NCI-H2029 (cell line): ENCODE data around the gene TASP1.

Experiments used
- DNase-seq: peaks from one replicate; lab custom pipeline; 2025; lab: John Stamatoyannopoulos, UW

The TASP1 gene

GRCh38 chr20:13567663-13568062 lies 71.1 kb downstream of the TASP1 start:
- no peak for DNase-seq

- no peak for DNase-seq
Observed at GRCh38 chr20:13563854-13564253, 74.9 kb downstream of the TASP1 start.

GRCh38 chr20:13554706-13555105 lies 84.0 kb downstream of the TASP1 start:
- no peak for DNase-seq

- DNase-seq = no peak
Observed at GRCh38 chr20:13554076-13554475, 84.7 kb downstream of the TASP1 start.

- no peak for DNase-seq
Observed at GRCh38 chr20:13552061-13552460, 86.7 kb downstream of the TASP1 start.

GRCh38 chr20:13549451-13549850 lies 89.3 kb downstream of the TASP1 start:
- DNase-seq = no peak

GRCh38 chr20:13546497-13547131 lies 92.1 kb downstream of the TASP1 start:
- DNase-seq = peak; percentile 63

- no peak for DNase-seq
Observed at GRCh38 chr20:13545790-13546189, 92.9 kb downstream of the TASP1 start.

- DNase-seq = no peak
Observed at GRCh38 chr20:13543783-13544182, 94.9 kb downstream of the TASP1 start.

GRCh38 chr20:13535627-13536026 lies 103.1 kb downstream of the TASP1 start:
- DNase-seq = no peak

GRCh38 chr20:13533946-13534345 lies 104.8 kb downstream of the TASP1 start:
- DNase-seq = no peak

- no peak for DNase-seq
Observed at GRCh38 chr20:13530146-13530545, 108.6 kb downstream of the TASP1 start.

GRCh38 chr20:13526551-13526950 lies 112.2 kb downstream of the TASP1 start:
- DNase-seq = no peak

GRCh38 chr20:13525225-13525940 lies 113.3 kb downstream of the TASP1 start:
- DNase-seq = no peak

- no peak for DNase-seq
Observed at GRCh38 chr20:13524339-13524738, 114.4 kb downstream of the TASP1 start.

GRCh38 chr20:13517831-13518230 lies 120.9 kb downstream of the TASP1 start:
- no peak for DNase-seq

GRCh38 chr20:13515796-13516558 lies 122.8 kb downstream of the TASP1 start:
- DNase-seq = no peak

- DNase-seq = no peak
Observed at GRCh38 chr20:13515291-13515690, 123.4 kb downstream of the TASP1 start.

GRCh38 chr20:13510837-13511488 lies 127.8 kb downstream of the TASP1 start:
- DNase-seq = no peak

- DNase-seq = no peak
Observed at GRCh38 chr20:13507646-13508045, 131.1 kb downstream of the TASP1 start.

- DNase-seq = no peak
Observed at GRCh38 chr20:13501500-13501899, 137.2 kb downstream of the TASP1 start.

GRCh38 chr20:13494019-13494418 lies 144.7 kb downstream of the TASP1 start:
- DNase-seq = no peak

GRCh38 chr20:13493143-13493542 lies 145.6 kb downstream of the TASP1 start:
- DNase-seq = no peak
